Nephron (organoid): Measurements from ENCODE around the gene CEP170B.

Experiments used
- H3K27ac Mint-ChIP-seq, 3 experiments: 2 replicates each; pipeline ENCODE4 v1.8.0; 2020; ENCODE audit warnings: mixed read lengths in 3 of 3, mild to moderate bottlenecking in 2 of 3, moderate library complexity in 1 of 3
- H3K27me3 Mint-ChIP-seq: 2 replicates; pipeline ENCODE4 v1.8.0; 2021; ENCODE audit warnings: low read depth, mild to moderate bottlenecking, moderate library complexity, mixed read lengths
- H3K36me3 Mint-ChIP-seq: 2 replicates; pipeline ENCODE4 v1.8.0; 2020; ENCODE audit warnings: low read depth, mixed read lengths
- H3K4me1 Mint-ChIP-seq: 2 replicates; pipeline ENCODE4 v1.8.0; 2020; ENCODE audit warnings: mixed read lengths
- H3K4me3 Mint-ChIP-seq, 3 experiments: 2 replicates each; pipeline ENCODE4 v1.8.0; 2020; ENCODE audit warnings: mild to moderate bottlenecking in 3 of 3, mixed read lengths in 3 of 3, moderate library complexity in 2 of 3
- H3K9me3 Mint-ChIP-seq: 2 replicates; pipeline ENCODE4 v1.8.0; 2020; ENCODE audit warnings: mixed read lengths
- TF ChIP-seq, protein P1 (sequence below), 3 experiments: fragments of 200-600 bp; sonication (generic); IDR thresholded peaks; one replicate each; pipeline ENCODE4 v1.5.0; 2021; ENCODE audit warnings: antibody characterized with exemption in 3 of 3; ENCODE audit not compliant: unreplicated experiment in 3 of 3

CEP170B gene

DNA sequence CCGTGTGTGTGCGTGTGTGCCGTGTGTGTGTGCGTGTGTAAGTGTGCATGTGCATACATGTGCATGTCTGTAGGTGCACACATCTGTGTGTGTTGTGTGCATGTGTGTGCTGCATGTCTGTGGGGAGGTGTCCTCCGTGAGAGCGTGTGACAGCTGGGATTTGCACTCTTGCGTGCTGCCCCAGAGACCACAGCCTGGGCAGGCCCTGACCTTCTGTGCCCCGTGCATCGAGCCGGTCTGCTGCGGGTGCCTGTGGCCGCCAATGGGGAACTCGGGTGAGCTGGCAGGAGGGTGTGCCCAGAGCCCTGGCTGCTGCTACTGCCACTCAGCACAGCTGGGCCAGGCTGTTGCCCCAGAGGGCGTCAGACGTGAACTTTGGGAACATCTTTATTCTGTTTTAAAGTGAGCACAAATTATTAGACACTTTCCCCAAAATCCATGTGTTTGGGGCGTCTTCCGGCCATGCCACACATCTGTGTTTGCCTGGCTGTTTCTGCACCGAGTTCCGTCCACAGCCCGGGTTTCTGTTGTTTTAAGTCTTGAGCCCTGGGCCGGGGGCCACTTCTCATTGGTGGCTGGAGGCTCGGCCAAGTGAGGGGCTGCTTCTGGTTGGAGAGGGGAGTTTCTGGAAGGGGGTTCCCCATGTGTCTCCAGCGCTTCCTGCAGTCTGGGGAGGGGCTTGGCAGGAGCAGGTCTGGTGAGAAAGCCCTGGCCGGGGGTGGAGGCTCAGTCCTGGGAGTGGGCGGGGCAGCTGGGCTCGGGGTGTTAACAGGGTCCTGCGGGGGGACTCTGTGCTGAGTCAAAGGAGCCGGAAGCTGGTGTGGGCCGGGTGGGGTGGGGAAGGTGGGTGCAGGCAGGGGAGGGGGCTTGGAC, 7.6 kb downstream of the CEP170B start:
- Mint-ChIP-seq H3K4me3 (peak overlapping the region in 2 of 3 experiments; percentile 48 to 61), H3K36me3 (no peaks in the 10 kb centered on the region), H3K9me3 (no peaks in the 10 kb centered on the region), H3K4me1 (peaks cover 16% of the 10 kb centered on the region), H3K27me3 (peaks cover 17% of the 10 kb centered on the region), H3K27ac (peak overlapping the region in 2 of 3 experiments; percentile 22 to 50)
- TF ChIP-seq, protein P1, sequence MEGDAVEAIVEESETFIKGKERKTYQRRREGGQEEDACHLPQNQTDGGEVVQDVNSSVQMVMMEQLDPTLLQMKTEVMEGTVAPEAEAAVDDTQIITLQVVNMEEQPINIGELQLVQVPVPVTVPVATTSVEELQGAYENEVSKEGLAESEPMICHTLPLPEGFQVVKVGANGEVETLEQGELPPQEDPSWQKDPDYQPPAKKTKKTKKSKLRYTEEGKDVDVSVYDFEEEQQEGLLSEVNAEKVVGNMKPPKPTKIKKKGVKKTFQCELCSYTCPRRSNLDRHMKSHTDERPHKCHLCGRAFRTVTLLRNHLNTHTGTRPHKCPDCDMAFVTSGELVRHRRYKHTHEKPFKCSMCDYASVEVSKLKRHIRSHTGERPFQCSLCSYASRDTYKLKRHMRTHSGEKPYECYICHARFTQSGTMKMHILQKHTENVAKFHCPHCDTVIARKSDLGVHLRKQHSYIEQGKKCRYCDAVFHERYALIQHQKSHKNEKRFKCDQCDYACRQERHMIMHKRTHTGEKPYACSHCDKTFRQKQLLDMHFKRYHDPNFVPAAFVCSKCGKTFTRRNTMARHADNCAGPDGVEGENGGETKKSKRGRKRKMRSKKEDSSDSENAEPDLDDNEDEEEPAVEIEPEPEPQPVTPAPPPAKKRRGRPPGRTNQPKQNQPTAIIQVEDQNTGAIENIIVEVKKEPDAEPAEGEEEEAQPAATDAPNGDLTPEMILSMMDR (IDR thresholded peaks at IDR 0.05; ENCODE audit: unreplicated experiment in 3 of 3), result no peak

DNA sequence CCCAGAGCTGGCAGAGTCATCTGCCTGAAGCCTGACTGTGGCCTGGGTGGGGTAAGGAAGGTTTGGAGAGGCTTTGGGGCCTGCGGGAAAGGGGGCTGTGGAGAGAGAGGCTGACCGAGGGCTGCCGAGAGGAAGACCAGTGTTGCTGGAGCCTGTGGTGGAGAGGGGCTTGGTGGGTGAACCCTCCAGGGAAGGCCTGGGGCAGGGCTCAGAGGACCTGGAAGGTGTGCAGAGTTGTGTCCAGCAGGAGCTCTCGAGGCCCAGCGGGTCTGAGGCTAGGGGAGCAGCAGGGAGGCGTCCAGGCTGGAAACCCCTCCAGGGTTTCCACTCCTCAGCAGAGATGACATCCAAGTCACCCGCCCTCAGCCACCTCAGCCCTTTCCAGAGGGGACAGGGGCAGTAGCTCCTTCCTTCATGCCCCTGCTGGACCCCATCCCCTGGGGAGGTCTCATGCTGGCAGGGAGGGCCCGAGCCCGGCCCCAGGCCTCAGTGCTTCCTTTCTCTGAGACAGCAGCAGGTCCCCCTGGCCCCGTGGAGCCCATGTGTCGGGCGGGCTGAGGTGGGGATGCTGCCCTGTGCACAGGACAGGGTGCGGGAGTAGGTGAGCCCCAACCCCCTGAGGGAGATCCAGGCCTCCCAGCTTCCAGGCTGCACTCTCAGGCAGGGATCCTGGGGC, 8.4 kb downstream of the CEP170B start:
- TF ChIP-seq, protein P1 (IDR thresholded peaks at IDR 0.05; ENCODE audit: unreplicated experiment in 3 of 3), result no peak
- Mint-ChIP-seq H3K27ac (no peak overlapping the region), H3K4me1 (peaks cover 16% of the 10 kb centered on the region)

DNA sequence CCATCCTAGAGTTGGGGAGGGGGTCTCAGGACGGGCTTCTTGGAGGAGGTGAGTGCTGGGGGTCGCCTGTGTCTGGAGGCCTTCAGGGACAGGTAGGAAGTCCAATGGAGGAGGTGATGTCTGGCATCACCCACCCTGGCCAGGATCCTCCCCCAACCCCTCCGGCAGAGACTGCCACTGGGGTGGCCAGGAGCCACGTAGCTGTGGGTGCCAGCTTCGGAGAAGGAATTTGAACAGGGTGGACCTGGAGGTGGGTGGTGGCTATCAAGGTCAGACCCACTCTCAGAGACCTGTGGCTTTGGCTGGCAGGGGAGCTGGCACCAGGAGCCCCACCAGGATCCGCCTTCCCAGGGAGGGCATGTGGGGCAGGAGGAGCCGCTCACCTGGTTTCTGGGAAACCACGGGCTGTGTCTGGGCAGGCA, 9.1 kb downstream of the CEP170B start:
- Mint-ChIP-seq H3K36me3 (no peaks in the 10 kb centered on the region), H3K4me1 (peaks cover 18% of the 10 kb centered on the region), H3K27ac (no peak overlapping the region), H3K27me3 (peaks cover 13% of the 10 kb centered on the region), H3K4me3 (no peak overlapping the region), H3K9me3 (no peaks in the 10 kb centered on the region)
- TF ChIP-seq, protein P1 (IDR thresholded peaks at IDR 0.05; ENCODE audit: unreplicated experiment in 3 of 3), result no peak

More for the DNA sequence above, 8.4 kb downstream of the CEP170B start:
- no peak overlapping the region for H3K4me3 Mint-ChIP-seq
- no peaks in the 10 kb centered on the region for H3K36me3 Mint-ChIP-seq
- H3K9me3 Mint-ChIP-seq, result no peaks in the 10 kb centered on the region
- H3K27me3 Mint-ChIP-seq, result peaks cover 13% of the 10 kb centered on the region

DNA sequence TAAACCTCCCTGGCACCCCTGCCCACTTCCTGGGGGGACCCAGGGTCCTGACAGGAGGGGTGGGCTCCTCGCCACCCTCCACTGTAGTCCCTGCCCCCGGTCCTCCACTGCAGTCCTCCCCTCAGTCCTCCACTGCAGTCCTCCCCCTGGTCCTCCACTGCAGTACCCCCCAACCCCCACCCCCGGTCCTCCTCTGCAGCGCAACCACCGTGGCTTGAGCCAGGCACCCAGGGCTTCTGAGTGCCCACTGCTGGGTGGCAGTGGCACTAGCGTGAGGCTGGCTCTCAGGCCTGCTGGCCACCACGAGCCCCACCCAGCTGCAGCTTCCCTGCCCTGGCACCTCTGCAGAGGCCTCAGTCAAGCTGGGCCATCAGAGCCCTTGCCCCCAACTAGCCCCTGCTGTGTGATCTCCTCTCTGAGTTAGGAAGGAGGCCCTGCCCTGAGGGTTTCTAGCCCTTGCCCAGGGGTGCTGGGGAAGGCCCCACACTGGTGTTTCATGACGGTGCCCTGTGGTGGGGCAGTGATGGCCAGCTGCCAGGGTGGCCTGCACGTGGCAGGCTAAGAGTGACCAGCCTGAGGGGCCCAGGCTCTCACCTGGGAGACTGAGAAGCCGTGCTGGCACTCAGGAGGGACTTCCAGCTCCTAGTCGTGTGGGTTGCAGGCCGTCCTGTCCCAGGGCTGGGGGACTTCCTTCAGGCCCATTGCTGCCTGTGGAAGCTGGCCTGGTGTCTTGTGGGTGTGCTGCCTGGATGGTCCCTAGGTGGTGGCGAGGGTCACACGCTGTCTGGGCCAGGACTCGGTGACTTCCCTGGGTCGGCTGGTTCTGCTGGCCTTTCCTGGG, 9.7 kb downstream of the CEP170B start:
- no peak overlapping the region for H3K27ac Mint-ChIP-seq
- peaks cover 21% of the 10 kb centered on the region for H3K4me1 Mint-ChIP-seq
- no peak overlapping the region for H3K4me3 Mint-ChIP-seq
- H3K9me3 Mint-ChIP-seq, result no peaks in the 10 kb centered on the region
- H3K36me3 Mint-ChIP-seq, result no peaks in the 10 kb centered on the region
- TF ChIP-seq, protein P1 (IDR thresholded peaks at IDR 0.05; ENCODE audit: unreplicated experiment in 3 of 3), result no peak
- H3K27me3 Mint-ChIP-seq, result peaks cover 13% of the 10 kb centered on the region

DNA sequence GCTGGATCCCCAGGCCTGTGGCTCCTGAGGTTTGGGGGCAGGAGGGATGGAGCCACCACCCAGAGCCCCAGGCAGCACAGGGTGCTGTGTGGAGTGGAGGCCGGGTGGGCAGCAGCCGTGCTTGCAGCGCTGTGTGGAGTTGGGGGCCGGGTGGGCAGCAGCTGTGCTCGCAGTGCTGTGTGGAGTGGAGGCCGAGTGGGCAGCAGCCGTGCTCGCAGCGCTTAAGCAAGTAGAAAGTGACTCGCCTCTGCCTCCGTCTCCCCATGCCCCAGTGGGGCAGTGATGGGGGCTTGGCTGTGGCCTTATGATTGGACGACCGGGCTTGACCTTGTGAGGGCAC, 10.3 kb downstream of the CEP170B start:
- no peak overlapping the region for H3K27ac Mint-ChIP-seq
- peaks cover 21% of the 10 kb centered on the region for H3K4me1 Mint-ChIP-seq
- peaks cover 13% of the 10 kb centered on the region for H3K27me3 Mint-ChIP-seq
- H3K4me3 Mint-ChIP-seq, result no peak overlapping the region
- no peaks in the 10 kb centered on the region for H3K9me3 Mint-ChIP-seq
- no peaks in the 10 kb centered on the region for H3K36me3 Mint-ChIP-seq
- TF ChIP-seq, protein P1 (IDR thresholded peaks at IDR 0.05; ENCODE audit: unreplicated experiment in 3 of 3), result no peak
